Chondrocyte (in vitro differentiated cells): Measurements from ENCODE around the gene LMO7. TPM values are rescaled to one million over a fixed set of nuclear protein-coding genes. Genes with fewer than 3 reads are reported as not detected.
A peak's percentile ranks its signal among the peaks of the same experiment; 100 is the strongest.
"Not testable (repeated sequence)": the region's sequence is repeated elsewhere in the genome, so short reads cannot be mapped to it uniquely, and the experiment has no call there.

Source experiments
- DNase-seq: peaks from one replicate; pipeline ENCODE4 v3.0.0; 2021; ENCODE audit warnings: mixed read lengths, low spot score
- H3K27ac Mint-ChIP-seq: one replicate; pipeline ENCODE4 v1.8.0; 2021; ENCODE audit warnings: mild to moderate bottlenecking, moderate library complexity, mixed read lengths; ENCODE audit not compliant: unreplicated experiment
- H3K27me3 Mint-ChIP-seq: 2 replicates; pipeline ENCODE4 v1.8.0; 2021; ENCODE audit warnings: low read depth, mixed read lengths
- H3K36me3 Mint-ChIP-seq: 2 replicates; pipeline ENCODE4 v1.8.0; 2021; ENCODE audit warnings: low read depth, mixed read lengths
- H3K4me1 Mint-ChIP-seq: 2 replicates; pipeline ENCODE4 v1.8.0; 2021; ENCODE audit warnings: low read depth, mild to moderate bottlenecking, mixed read lengths
- H3K4me3 Mint-ChIP-seq: one replicate; pipeline ENCODE4 v1.8.0; 2021; ENCODE audit warnings: mild to moderate bottlenecking, moderate library complexity, mixed read lengths; ENCODE audit not compliant: unreplicated experiment
- H3K9me3 Mint-ChIP-seq: 2 replicates; pipeline ENCODE4 v1.8.0; 2021; ENCODE audit warnings: low read depth, mixed read lengths
- total RNA-seq: library from RNA; stranded (reverse); gene quantifications from 3 replicates; pipeline ENCODE4 v1.2.1, GENCODE V29; 2021
- TF ChIP-seq, protein P1 (sequence below): fragments of 200-600 bp; sonication (generic); IDR thresholded peaks from 2 replicates; pipeline ENCODE4 v1.5.0; 2021; ENCODE audit warnings: antibody characterized with exemption, mild to moderate bottlenecking, moderate library complexity

LMO7 gene
- total RNA-seq, 1 donor from 2014 or later = 199 TPM

DNA sequence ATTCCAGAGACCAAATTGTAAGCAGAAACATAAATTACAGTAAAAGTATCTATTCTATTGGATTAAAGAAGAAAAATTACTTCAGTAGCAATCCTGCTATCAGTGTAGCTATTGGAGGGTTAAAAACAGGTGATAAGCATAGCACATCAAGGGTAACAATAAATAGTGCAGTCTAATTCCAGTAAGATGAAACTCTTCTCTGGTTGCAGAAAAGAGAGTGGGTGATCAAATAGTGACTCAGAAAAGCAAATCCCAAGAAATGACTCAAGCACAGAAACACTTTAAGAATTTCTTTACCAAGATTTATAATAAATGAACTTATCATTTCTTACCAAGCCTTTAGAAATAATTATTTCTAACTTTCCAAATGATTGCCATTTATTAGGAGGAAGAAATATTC lies 135.7 kb downstream of the LMO7 start:
- H3K4me3 Mint-ChIP-seq = no peak overlapping the region
- peaks cover 72% of the 10 kb centered on the region for H3K4me1 Mint-ChIP-seq
- DNase-seq = no peak
- H3K9me3 Mint-ChIP-seq = peaks cover 8% of the 10 kb centered on the region
- H3K36me3 Mint-ChIP-seq = no peaks in the 10 kb centered on the region
- TF ChIP-seq, protein P1, sequence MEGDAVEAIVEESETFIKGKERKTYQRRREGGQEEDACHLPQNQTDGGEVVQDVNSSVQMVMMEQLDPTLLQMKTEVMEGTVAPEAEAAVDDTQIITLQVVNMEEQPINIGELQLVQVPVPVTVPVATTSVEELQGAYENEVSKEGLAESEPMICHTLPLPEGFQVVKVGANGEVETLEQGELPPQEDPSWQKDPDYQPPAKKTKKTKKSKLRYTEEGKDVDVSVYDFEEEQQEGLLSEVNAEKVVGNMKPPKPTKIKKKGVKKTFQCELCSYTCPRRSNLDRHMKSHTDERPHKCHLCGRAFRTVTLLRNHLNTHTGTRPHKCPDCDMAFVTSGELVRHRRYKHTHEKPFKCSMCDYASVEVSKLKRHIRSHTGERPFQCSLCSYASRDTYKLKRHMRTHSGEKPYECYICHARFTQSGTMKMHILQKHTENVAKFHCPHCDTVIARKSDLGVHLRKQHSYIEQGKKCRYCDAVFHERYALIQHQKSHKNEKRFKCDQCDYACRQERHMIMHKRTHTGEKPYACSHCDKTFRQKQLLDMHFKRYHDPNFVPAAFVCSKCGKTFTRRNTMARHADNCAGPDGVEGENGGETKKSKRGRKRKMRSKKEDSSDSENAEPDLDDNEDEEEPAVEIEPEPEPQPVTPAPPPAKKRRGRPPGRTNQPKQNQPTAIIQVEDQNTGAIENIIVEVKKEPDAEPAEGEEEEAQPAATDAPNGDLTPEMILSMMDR = no peak
- no peaks in the 10 kb centered on the region for H3K27me3 Mint-ChIP-seq
- peak overlapping the region; percentile 92 for H3K27ac Mint-ChIP-seq

DNA sequence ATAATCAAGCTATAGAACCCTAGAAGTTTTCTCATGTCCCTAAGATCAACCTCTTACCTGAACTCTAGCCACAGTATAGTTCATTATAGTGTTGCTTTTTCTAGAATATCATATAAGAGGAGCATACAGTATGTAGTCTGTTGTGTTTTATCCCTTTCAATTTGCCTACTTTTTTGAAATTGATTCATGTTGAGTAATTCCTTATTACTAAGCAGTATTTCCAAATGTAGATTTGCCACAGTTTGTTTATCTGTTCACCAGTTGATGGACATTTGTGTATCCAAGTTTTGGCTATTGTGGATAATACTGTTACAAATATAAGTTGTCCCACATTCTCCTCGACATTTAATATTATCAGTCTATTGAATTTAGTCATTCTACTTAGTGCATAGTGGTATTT lies 138.0 kb downstream of the LMO7 start:
- Mint-ChIP-seq H3K4me3 (no peak overlapping the region), H3K27me3 (no peaks in the 10 kb centered on the region), H3K27ac (no peak overlapping the region), H3K9me3 (peaks cover 8% of the 10 kb centered on the region), H3K36me3 (peaks cover 6% of the 10 kb centered on the region), H3K4me1 (peaks cover 74% of the 10 kb centered on the region)
- TF ChIP-seq, protein P1 = no peak
- no peak for DNase-seq

DNA sequence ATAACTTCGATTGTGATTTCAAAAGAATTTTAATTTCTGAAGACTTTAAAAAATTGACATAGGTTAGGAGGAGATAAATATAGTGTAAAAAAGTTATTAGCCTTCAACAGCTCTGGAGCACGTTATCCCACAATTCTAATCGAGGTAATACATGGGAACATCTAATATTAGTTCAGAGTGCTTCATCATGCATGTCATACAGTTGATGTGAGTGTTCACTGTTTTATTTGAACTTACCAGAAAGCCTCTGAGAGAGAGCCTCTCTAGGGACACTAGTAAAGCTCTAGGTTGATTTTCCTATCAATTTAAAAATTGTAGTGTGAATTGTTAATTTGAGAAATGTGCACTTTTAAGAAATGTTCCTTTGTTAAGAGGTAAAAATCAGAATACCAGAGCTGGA lies 140.4 kb downstream of the LMO7 start:
- Mint-ChIP-seq H3K4me3 (no peak overlapping the region), H3K36me3 (peaks cover 9% of the 10 kb centered on the region), H3K27me3 (no peaks in the 10 kb centered on the region), H3K27ac (no peak overlapping the region), H3K4me1 (peaks cover 66% of the 10 kb centered on the region), H3K9me3 (peaks cover 15% of the 10 kb centered on the region)
- no peak for DNase-seq
- TF ChIP-seq, protein P1 = no peak

DNA sequence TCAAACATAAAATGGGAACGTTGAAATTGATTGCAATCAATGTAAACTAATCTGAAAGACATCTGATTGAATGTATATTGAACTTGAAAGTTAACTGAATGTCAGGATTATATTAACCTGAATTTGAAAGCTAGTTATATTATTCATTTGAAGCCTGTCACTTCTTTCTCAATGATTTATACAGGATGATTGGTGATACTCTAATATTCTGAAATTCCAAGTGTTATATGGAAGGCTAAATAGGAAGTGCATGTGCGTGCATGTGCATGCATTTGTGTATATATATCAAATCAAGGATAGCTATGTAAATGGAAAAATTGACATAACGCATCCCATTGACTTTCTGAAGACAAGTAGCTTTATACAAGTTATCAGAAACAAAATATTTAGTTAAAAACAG lies 143.3 kb downstream of the LMO7 start:
- H3K4me3 Mint-ChIP-seq = no peak overlapping the region
- TF ChIP-seq, protein P1 = no peak
- DNase-seq = no peak
- peaks cover 50% of the 10 kb centered on the region for H3K4me1 Mint-ChIP-seq
- H3K27ac Mint-ChIP-seq = no peak overlapping the region
- H3K9me3 Mint-ChIP-seq = peaks cover 14% of the 10 kb centered on the region
- H3K36me3 Mint-ChIP-seq = peaks cover 14% of the 10 kb centered on the region
- no peaks in the 10 kb centered on the region for H3K27me3 Mint-ChIP-seq

DNA sequence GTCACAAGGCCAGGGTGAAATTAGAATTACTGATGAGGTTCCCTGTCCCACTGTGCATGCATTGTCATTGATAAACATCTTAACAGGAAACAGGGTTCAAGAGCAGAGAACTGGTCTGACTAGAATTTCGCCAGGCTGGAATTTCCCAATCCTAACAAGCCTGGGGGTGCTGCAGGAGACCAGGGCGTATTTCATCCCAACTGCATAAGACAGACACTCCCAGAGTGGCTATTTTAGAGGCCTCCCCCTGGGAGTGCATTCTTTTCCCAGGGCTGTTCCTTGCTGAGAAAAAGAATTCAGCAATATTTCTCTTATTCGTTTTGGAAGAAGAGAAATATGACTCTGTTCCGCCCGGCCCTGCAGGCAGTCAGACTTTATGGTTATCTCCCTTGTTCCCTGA lies 144.0 kb downstream of the LMO7 start:
- H3K4me3 Mint-ChIP-seq, H3K27me3 Mint-ChIP-seq, DNase-seq: not testable (repeated sequence)
- Mint-ChIP-seq H3K4me1 (peaks cover 49% of the 10 kb centered on the region), H3K36me3 (peaks cover 14% of the 10 kb centered on the region), H3K27ac (peak overlapping the region; percentile 27), H3K9me3 (peaks cover 14% of the 10 kb centered on the region)

DNA sequence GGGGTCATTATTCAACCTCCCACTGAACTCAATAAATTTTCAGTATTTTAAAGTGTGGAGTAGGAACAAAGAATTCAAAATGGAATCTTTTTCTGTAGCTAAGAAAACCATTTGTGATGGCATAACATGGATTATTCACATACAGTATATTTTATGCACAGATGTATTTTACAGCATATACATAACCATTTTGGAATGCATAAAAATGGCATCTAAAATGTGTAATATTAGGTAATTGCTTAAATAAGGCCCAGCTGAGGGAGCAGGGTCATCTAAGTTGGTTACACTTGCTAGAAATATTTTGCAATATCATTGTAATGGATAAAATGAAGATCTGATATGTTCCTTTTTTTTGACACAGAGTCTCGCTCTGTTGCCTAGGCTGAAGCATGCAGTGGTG lies 146.9 kb downstream of the LMO7 start:
- no peaks in the 10 kb centered on the region for H3K27me3 Mint-ChIP-seq
- TF ChIP-seq, protein P1 = no peak
- H3K27ac Mint-ChIP-seq = no peak overlapping the region
- H3K9me3 Mint-ChIP-seq = peaks cover 14% of the 10 kb centered on the region
- H3K4me1 Mint-ChIP-seq = peaks cover 35% of the 10 kb centered on the region
- no peak overlapping the region for H3K4me3 Mint-ChIP-seq
- no peak for DNase-seq
- H3K36me3 Mint-ChIP-seq = peaks cover 14% of the 10 kb centered on the region
